C4-2B (cell line): Measurements from ENCODE around the gene BHLHA15.

Source experiments
- ZFX ChIP-seq: fragments of 450-650 bp; IDR thresholded peaks from 2 replicates; pipeline ENCODE4 v1.6.1; 2017
- TF ChIP-seq, protein P1 (sequence below): fragments of 450-650 bp; conservative IDR thresholded peaks from 2 replicates; pipeline ENCODE4 v1.5.1; 2017; ENCODE audit warnings: mild to moderate bottlenecking

DNA sequence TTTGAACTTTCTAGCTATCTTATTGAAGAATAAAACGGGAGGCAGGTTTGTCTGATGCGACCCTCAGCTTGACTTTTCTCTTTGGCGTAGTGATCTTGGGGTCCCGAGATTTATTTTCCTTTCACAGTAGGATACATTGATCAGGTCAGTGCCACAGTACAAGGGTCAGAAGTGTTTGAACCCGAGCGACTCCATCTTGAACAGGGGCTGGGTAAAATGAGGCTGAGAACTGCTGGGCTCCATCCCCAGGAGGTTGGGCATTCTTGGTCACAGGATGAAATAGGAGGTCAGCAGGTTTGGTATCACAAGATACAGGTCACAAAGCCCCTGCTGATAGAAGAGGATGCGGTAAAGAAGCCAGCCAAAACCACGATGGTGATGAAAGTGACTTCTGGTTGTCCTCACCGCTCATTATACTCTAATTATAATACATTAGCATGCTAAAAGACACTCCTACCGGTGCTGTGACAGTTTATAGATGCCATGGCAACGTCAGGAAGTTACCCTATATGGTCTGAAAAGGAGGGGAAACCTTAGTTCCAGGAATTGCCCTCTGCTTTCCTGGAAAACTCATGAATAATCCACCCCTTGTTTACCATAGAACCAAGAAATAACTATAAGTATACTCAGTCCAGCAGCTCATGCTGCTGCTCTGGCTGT, 43.8 kb downstream of the BHLHA15 start:
- TF ChIP-seq, protein P1, sequence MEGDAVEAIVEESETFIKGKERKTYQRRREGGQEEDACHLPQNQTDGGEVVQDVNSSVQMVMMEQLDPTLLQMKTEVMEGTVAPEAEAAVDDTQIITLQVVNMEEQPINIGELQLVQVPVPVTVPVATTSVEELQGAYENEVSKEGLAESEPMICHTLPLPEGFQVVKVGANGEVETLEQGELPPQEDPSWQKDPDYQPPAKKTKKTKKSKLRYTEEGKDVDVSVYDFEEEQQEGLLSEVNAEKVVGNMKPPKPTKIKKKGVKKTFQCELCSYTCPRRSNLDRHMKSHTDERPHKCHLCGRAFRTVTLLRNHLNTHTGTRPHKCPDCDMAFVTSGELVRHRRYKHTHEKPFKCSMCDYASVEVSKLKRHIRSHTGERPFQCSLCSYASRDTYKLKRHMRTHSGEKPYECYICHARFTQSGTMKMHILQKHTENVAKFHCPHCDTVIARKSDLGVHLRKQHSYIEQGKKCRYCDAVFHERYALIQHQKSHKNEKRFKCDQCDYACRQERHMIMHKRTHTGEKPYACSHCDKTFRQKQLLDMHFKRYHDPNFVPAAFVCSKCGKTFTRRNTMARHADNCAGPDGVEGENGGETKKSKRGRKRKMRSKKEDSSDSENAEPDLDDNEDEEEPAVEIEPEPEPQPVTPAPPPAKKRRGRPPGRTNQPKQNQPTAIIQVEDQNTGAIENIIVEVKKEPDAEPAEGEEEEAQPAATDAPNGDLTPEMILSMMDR: no peak
- no peak for TF ChIP-seq ZFX
